ENCODE results near the gene ASTN2. TPM values are rescaled to one million over a fixed set of nuclear protein-coding genes. Genes with fewer than 3 reads are reported as not detected.

Gene ASTN2
- total and polyA plus RNA-seq, 10 of the 15 experiments (the other 5 are each of a cell fraction or from before 2014, with no cell fraction given), result 1.4 to 15.7 (median 7.0) TPM

DNA sequence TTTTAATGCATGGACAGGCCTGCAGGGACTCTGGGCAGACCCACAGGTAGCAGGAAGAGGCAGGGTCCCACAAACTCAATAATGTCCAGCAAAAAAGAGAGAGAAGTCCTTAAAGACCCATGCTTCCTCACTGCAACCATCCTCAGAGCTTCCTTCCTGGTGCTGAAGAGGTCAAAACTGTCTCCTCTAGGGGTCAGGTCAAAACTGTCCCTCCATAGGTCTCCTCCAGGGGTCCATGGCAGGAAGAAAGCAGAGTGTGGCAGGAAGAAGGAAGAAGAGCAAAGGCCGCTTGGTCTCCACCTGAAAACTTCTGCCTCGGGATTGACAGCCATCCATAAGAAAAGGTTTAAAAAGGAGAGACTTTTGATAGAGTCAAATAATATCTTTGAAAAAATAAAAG lies 989.6 kb downstream of the ASTN2 start:
- ATAC-seq (no peak), FAIRE-seq (no peak), DNase-seq (ENCODE audit: low read depth, low spot score) (no peak)
- no TSS peak for BruUV-seq (replicated peaks)
- POLR2A ChIA-PET, result no interaction called here
- no peak overlapping the region for H2AFZ ChIP-seq (ENCODE audit: control insufficient read depth, low read depth, low read length)
- in situ Hi-C loops (cut with MboI), result no loop called here
- no peak overlapping the region for H3K27ac ChIP-seq (ENCODE audit: control insufficient read depth, insufficient read depth)
- H3K27me3 ChIP-seq (replicated peaks in 1 of 2; ENCODE audit: control insufficient read depth in 2 of 2, insufficient read depth in 2 of 2, low read length in 1 of 2), result no peaks in the 10 kb centered on the region
- H3K4me2 ChIP-seq (ENCODE audit: control insufficient read depth, insufficient read depth), result no peak overlapping the region
- intact Hi-C loops (cut with micrococcal nuclease; ENCODE audit: unreplicated experiment), result no loop called here
- H3K36me3 ChIP-seq (ENCODE audit: control insufficient read depth in 2 of 2, insufficient read depth in 2 of 2, low read length in 1 of 2), result no peaks in the 10 kb centered on the region
- no peak overlapping the region for H3K9ac ChIP-seq (ENCODE audit: control insufficient read depth, insufficient read depth, low read length)
- TF ChIP-seq SUZ12 (IDR thresholded peaks at IDR 0.05; ENCODE audit: unreplicated experiment), result no peak
- no peak for TF ChIP-seq FOXM1 (IDR thresholded peaks at IDR 0.05; ENCODE audit: low read depth, low read length)
- no peak for TF ChIP-seq CBX5 (IDR thresholded peaks at IDR 0.05; ENCODE audit: low read depth)
- TF ChIP-seq, protein P1, sequence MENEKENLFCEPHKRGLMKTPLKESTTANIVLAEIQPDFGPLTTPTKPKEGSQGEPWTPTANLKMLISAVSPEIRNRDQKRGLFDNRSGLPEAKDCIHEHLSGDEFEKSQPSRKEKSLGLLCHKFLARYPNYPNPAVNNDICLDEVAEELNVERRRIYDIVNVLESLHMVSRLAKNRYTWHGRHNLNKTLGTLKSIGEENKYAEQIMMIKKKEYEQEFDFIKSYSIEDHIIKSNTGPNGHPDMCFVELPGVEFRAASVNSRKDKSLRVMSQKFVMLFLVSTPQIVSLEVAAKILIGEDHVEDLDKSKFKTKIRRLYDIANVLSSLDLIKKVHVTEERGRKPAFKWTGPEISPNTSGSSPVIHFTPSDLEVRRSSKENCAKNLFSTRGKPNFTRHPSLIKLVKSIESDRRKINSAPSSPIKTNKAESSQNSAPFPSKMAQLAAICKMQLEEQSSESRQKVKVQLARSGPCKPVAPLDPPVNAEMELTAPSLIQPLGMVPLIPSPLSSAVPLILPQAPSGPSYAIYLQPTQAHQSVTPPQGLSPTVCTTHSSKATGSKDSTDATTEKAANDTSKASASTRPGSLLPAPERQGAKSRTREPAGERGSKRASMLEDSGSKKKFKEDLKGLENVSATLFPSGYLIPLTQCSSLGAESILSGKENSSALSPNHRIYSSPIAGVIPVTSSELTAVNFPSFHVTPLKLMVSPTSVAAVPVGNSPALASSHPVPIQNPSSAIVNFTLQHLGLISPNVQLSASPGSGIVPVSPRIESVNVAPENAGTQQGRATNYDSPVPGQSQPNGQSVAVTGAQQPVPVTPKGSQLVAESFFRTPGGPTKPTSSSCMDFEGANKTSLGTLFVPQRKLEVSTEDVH (IDR thresholded peaks at IDR 0.05; ENCODE audit: low read depth, partially characterized antibody), result no peak
- no peak for TF ChIP-seq RB1 (IDR thresholded peaks at IDR 0.05; ENCODE audit: borderline replicate concordance)
- TF ChIP-seq DPF2 (IDR thresholded peaks at IDR 0.05), result no peak
- TF ChIP-seq BRCA1 (IDR thresholded peaks at IDR 0.05; ENCODE audit: low read depth, low read length), result no peak
- TF ChIP-seq, protein P2, sequence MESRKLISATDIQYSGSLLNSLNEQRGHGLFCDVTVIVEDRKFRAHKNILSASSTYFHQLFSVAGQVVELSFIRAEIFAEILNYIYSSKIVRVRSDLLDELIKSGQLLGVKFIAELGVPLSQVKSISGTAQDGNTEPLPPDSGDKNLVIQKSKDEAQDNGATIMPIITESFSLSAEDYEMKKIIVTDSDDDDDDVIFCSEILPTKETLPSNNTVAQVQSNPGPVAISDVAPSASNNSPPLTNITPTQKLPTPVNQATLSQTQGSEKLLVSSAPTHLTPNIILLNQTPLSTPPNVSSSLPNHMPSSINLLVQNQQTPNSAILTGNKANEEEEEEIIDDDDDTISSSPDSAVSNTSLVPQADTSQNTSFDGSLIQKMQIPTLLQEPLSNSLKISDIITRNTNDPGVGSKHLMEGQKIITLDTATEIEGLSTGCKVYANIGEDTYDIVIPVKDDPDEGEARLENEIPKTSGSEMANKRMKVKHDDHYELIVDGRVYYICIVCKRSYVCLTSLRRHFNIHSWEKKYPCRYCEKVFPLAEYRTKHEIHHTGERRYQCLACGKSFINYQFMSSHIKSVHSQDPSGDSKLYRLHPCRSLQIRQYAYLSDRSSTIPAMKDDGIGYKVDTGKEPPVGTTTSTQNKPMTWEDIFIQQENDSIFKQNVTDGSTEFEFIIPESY (IDR thresholded peaks at IDR 0.05), result no peak
- TF ChIP-seq POLR2AphosphoS2 (IDR thresholded peaks at IDR 0.05; ENCODE audit: low read depth, low read length), result no peak
- TF ChIP-seq NR2C2 (IDR thresholded peaks at IDR 0.05; ENCODE audit: borderline replicate concordance, control insufficient read depth, insufficient read length, low read depth), result no peak
- TF ChIP-seq, protein P3, sequence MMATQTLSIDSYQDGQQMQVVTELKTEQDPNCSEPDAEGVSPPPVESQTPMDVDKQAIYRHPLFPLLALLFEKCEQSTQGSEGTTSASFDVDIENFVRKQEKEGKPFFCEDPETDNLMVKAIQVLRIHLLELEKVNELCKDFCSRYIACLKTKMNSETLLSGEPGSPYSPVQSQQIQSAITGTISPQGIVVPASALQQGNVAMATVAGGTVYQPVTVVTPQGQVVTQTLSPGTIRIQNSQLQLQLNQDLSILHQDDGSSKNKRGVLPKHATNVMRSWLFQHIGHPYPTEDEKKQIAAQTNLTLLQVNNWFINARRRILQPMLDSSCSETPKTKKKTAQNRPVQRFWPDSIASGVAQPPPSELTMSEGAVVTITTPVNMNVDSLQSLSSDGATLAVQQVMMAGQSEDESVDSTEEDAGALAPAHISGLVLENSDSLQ (IDR thresholded peaks at IDR 0.05), result no peak
- SMC1A ChIA-PET (ENCODE audit: uncharacterized antibody, unreplicated experiment), result no interaction called here
- no peaks in the 10 kb centered on the region for H3K79me2 ChIP-seq (ENCODE audit: control insufficient read depth, insufficient read depth, low read length)
- RAD21 ChIA-PET (ENCODE audit: unreplicated experiment), result no interaction called here
- no peaks in the 10 kb centered on the region for H3K4me1 ChIP-seq (ENCODE audit: control insufficient read depth, insufficient read depth, low read length)
- no peaks in the 10 kb centered on the region for H4K20me1 ChIP-seq (ENCODE audit: control insufficient read depth, insufficient read depth)
- no peaks in the 10 kb centered on the region for H3K9me3 ChIP-seq (replicated peaks; ENCODE audit: control insufficient read depth, insufficient read depth, low read length)
- 74% methylated on average over 2 of the region's 2 CpGs for WGBS (ENCODE audit: insufficient coverage, insufficient replicate concordance, low lambda C conversion rate, missing lambda C conversion rate)
- CTCF ChIA-PET, result no interaction called here
- no peak overlapping the region for H3K4me3 ChIP-seq
